ENCODE data around the gene GAB1.

The GAB1 gene

GRCh38 chr4:143473334-143474126, 136.9 kb downstream of the GAB1 start:
- no peak for DNase-seq (ENCODE audit: low read depth)
- TF ChIP-seq CTCF (IDR thresholded peaks at IDR 0.05; ENCODE audit: low read length, missing control alignments): no peak
- no peak overlapping the region for H3K4me3 ChIP-seq (replicated peaks; ENCODE audit: low read depth, low read length)

GRCh38 chr4:143477487-143477886, 140.8 kb downstream of the GAB1 start:
- H3K4me3 ChIP-seq (replicated peaks; ENCODE audit: low read depth, low read length): no peak overlapping the region
- TF ChIP-seq CTCF (IDR thresholded peaks at IDR 0.05; ENCODE audit: low read length, missing control alignments): no peak
- DNase-seq (ENCODE audit: low read depth): no peak

- H3K4me3 ChIP-seq (replicated peaks; ENCODE audit: low read depth, low read length): no peak overlapping the region
- TF ChIP-seq CTCF (IDR thresholded peaks at IDR 0.05; ENCODE audit: low read length, missing control alignments): no peak
- DNase-seq (ENCODE audit: low read depth): no peak
Measured at GRCh38 chr4:143481361-143481760, 144.7 kb downstream of the GAB1 start.

GRCh38 chr4:143482840-143483239, 146.2 kb downstream of the GAB1 start:
- TF ChIP-seq CTCF (IDR thresholded peaks at IDR 0.05; ENCODE audit: low read length, missing control alignments): peak; percentile 66
- H3K4me3 ChIP-seq (replicated peaks; ENCODE audit: low read depth, low read length): no peak overlapping the region
- DNase-seq (ENCODE audit: low read depth): peak; percentile 79

- no peak for DNase-seq (ENCODE audit: low read depth)
- TF ChIP-seq CTCF (IDR thresholded peaks at IDR 0.05; ENCODE audit: low read length, missing control alignments): no peak
- H3K4me3 ChIP-seq (replicated peaks; ENCODE audit: low read depth, low read length): no peak overlapping the region
Measured at GRCh38 chr4:143486314-143486713, 149.6 kb downstream of the GAB1 start.

GRCh38 chr4:143488687-143489086, 152.0 kb downstream of the GAB1 start:
- DNase-seq (ENCODE audit: low read depth): no peak
- no peak for TF ChIP-seq CTCF (IDR thresholded peaks at IDR 0.05; ENCODE audit: low read length, missing control alignments)
- H3K4me3 ChIP-seq (replicated peaks; ENCODE audit: low read depth, low read length): no peak overlapping the region

- no peak for DNase-seq (ENCODE audit: low read depth)
- no peak overlapping the region for H3K4me3 ChIP-seq (replicated peaks; ENCODE audit: low read depth, low read length)
- TF ChIP-seq CTCF (IDR thresholded peaks at IDR 0.05; ENCODE audit: low read length, missing control alignments): no peak
Measured at GRCh38 chr4:143489106-143489505, 152.4 kb downstream of the GAB1 start.

Measured in fibroblast of pulmonary artery (primary cell).